VCaP (cell line): ENCODE measurements around the gene ADCYAP1R1.
A peak's percentile ranks its signal among the peaks of the same experiment; 100 is the strongest.

Experiments
- H3K27ac ChIP-seq: fragments of 450-650 bp; 2 replicates; pipeline ENCODE4 v1.5.1; 2017
- TF ChIP-seq, protein P1 (sequence below): fragments of 450-650 bp; conservative IDR thresholded peaks from 2 replicates; pipeline ENCODE4 v1.5.1; 2017; ENCODE audit warnings: mild to moderate bottlenecking, moderate library complexity

The ADCYAP1R1 gene

DNA sequence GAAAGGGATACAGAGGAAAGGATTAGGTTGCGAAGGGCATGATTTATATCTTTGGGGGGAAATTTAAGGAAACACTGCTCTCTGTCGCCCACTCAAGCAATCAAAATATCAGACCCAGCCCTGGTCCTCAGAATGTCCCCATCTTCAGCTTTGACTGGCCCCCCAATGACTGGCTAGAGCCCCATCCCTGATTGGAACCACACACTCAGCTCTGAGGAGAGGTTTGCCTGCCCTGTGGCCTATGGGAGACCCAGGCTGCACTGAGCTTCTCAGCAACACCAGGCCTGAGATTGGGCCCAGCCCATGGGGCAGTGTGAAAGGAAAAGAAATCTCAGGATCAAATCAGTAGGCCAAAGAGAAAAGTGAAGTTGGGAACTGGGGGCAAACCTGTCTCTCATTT lies 69.5 kb downstream of the ADCYAP1R1 start:
- no peak overlapping the region for H3K27ac ChIP-seq
- TF ChIP-seq, protein P1, sequence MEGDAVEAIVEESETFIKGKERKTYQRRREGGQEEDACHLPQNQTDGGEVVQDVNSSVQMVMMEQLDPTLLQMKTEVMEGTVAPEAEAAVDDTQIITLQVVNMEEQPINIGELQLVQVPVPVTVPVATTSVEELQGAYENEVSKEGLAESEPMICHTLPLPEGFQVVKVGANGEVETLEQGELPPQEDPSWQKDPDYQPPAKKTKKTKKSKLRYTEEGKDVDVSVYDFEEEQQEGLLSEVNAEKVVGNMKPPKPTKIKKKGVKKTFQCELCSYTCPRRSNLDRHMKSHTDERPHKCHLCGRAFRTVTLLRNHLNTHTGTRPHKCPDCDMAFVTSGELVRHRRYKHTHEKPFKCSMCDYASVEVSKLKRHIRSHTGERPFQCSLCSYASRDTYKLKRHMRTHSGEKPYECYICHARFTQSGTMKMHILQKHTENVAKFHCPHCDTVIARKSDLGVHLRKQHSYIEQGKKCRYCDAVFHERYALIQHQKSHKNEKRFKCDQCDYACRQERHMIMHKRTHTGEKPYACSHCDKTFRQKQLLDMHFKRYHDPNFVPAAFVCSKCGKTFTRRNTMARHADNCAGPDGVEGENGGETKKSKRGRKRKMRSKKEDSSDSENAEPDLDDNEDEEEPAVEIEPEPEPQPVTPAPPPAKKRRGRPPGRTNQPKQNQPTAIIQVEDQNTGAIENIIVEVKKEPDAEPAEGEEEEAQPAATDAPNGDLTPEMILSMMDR = no peak

DNA sequence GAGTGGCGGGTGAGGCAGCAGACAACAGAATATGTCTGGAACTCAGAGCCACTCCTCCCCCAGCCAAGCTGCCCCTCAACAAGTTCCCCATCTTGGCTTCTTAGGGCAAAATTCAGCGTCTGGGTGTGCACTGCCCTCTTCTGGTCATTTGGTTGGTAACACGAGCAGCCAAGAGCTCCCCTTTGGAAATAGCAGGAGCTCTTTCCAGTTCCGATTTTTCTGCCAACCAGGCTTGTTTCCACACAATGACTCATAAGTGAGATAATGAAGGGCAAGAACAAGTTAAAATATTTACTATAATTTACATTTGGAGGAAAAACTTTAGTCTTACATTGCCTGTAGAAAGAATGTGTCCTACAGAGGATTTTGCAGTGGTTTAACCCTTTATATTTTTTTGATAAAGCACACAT lies 70.5 kb downstream of the ADCYAP1R1 start:
- TF ChIP-seq, protein P1 = peak; percentile 91
- H3K27ac ChIP-seq = no peak overlapping the region

DNA sequence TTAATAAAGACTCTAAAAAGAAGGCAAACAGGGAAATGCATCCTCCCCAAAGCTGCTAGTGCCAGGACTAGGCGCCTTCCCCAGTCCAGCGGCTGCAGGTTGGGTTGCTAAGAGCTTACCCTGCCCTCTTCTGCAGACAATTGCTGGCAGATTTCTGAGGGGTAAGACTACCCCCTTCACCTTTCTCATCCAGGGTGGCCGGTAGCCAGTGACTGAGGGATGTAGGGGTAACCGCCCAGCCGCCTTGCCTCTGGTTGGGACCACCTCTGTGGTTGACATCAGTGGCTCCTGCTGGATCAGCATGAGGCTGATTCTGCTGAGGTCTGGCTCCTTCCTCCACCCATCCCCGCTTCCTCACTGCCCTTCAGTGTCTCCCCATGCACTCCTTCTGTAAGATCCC lies 71.2 kb downstream of the ADCYAP1R1 start:
- TF ChIP-seq, protein P1 = no peak
- no peak overlapping the region for H3K27ac ChIP-seq

DNA sequence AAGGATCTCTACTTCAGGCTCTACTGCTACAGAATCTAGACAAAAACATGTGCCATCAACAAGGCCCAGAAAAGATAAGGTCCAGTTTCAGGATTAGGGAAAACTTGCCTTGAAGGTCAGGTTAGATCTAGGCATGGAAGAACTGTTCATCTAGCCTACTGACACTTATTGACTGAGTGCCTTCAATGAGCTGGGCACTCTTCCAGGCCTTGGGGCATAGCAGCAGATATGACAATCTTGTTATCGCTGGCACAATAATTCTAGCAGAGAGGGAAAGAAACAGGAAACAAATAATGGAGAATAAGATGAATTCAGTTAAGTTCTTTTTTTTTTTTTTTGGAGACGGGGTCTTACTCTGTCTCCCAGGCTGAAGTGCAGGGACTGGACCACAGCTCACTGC lies 71.6 kb downstream of the ADCYAP1R1 start:
- no peak overlapping the region for H3K27ac ChIP-seq
- TF ChIP-seq, protein P1 = no peak

DNA sequence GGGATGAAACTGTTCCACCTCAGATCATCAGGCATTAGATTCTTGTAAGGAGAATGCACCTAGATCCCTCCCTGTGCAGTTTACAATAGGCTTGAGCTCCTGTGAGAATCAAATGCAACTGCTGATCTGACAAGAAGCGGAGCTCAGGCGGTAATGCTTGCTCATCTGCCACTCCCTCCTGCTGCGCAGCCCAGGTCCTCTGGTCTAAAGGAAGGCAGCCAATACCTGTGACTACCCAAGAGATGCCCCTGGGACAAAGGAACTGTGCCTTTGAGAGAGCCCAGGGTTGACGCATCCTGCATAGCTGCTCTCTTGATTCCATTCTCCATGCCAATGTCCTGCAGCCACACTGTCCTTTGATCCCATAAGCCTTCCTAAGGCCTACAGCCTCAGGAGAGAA lies 73.1 kb downstream of the ADCYAP1R1 start:
- no peak overlapping the region for H3K27ac ChIP-seq
- TF ChIP-seq, protein P1 = no peak

DNA sequence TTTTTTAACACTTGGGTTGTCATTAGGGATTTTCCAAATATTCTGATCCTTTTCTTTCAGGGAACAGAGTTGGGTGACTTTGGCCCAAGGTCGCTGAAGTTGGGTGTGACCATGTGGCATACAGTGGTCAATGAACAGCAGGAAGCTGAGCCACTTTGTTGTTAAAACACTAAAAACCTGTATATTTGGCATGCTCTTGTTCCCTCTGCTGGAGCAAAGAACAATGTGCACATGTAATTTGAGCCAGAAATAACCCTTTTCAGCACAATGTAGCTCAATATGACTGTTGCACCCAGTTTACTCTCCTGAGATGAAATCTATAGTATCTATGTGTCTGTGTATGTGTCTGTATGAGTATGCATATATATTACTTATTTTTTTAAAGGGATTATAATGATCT lies 74.9 kb downstream of the ADCYAP1R1 start:
- H3K27ac ChIP-seq = no peak overlapping the region
- TF ChIP-seq, protein P1 = peak; percentile 47

DNA sequence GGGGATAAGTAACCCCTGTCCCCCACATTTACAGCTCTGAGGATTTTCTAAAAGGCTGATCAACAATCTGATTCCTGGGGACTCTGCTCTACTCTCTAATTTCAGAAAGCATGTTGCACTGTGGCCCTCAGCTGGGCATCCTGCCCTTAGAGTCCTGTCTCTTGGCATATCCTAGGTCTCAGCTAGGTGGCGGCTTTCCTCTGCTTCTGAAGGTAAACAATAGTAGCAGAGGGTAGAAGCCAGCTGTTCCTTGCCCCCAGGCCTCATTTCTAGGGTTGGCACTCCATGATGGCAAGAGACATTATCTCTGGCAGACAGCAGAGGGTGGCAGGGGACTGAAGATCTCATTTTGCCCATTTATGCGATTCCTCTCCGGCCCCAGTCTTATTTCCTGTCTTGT lies 77.0 kb downstream of the ADCYAP1R1 start:
- no peak overlapping the region for H3K27ac ChIP-seq
- TF ChIP-seq, protein P1 = peak; percentile 54

DNA sequence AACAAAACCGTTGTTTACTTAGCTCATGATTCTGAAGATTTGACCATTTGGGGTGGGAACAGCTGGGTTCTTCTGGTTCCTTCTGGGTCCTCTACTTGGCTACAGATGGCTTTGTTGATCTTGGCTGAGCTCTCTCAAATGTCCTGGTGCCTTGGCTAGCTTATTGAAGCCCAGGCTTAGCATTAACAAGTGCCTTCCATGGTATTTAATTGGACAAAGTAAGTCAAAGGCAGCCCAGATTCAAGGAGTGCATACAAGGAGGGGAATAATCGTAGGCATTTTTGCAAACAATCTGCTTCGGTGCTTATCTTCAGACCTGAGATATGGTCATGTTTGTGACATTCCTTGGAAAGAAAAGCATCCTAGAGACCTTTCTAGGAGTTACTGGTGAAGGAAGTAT lies 81.4 kb downstream of the ADCYAP1R1 start:
- no peak overlapping the region for H3K27ac ChIP-seq
- TF ChIP-seq, protein P1 = no peak
